ENCODE results near the gene PFKFB4.

PFKFB4 gene

DNA sequence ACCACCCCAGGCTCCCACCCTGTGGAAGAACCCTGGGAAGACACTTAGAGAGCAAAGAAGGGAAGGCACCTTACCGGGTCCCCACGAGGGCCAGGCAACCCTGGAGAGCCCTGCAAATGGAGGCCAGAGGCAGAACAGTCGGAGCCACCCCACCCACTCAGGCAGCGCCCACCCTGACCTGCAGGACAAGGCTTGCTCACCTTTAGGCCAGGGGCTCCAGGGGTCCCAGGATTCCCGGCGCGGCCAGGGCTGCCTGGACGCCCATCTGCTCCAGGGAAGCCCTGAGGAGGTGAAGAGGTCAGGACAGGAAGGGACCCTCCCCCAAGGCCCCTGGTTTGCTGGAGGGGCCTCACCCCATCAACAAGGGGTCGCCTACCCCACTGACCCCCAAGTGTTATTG is 28.2 kb upstream of the PFKFB4 start:
- no peaks in the 10 kb centered on the region for H3K27me3 ChIP-seq (ENCODE audit: control insufficient read depth, insufficient read depth, low read length)
- no peaks in the 10 kb centered on the region; the same call in 1 of the 2 replicates for H3K36me3 ChIP-seq (ENCODE audit: control insufficient read depth, insufficient read depth, low read length)
- no peaks in the 10 kb centered on the region for H3K9me3 ChIP-seq (ENCODE audit: control insufficient read depth, insufficient read depth, low read length)
- no peak overlapping the region for H3K27ac ChIP-seq (ENCODE audit: low read depth, low read length)
- no peak overlapping the region for H3K9ac ChIP-seq (ENCODE audit: low read depth, low read length)
- H3K4me1 ChIP-seq (ENCODE audit: control insufficient read depth, insufficient read depth, low read length) = no peaks in the 10 kb centered on the region
- no peak overlapping the region for H3K4me3 ChIP-seq (ENCODE audit: low read depth, low read length)

DNA sequence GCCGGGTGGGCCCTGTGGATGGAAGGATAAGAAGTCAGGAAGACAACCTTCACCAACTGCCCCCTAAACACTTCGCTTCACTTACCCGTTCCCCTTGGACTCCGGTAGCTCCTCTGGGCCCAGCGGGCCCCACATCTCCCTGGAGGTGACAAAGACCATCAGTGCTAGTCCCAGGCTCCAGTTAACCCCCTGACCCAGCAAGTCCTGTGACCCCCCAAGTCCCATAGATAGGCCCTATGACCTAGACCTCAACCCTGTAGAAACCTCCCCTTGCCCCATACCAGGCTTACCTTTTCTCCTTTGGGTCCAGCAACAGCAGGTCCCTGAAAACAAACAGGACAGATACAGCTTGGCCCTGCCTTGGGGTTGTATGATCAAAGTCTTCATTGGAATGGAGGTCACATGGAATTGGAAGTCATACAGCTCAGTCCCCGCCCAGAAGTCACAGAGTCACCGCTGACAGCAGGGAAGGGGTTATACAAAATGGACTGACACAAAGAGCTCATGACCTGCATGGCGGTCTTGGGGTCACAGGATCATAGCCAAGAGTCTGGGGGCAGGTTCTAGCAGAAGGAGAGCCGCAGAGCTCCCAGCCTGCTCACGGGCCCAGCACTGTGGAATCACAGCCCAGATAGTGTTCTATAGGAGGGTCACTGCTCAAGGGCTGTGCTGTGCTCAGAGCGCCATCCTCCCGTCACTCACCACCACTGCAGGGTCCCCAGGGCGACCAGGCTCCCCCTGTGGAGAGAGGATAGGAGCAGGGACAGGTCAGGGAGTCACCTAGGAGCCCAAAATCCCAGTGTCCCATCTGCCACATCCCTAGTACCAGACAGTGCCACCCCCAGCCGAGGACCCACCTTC is 25.2 kb upstream of the PFKFB4 start:
- Histone ChIP-seq H3K27me3 (ENCODE audit: control insufficient read depth, insufficient read depth, low read length) (no peaks in the 10 kb centered on the region), H3K9me3 (ENCODE audit: control insufficient read depth, insufficient read depth, low read length) (no peaks in the 10 kb centered on the region), H3K27ac (ENCODE audit: low read depth, low read length) (no peak overlapping the region), H3K36me3 (ENCODE audit: control insufficient read depth, insufficient read depth, low read length) (peaks cover 12% of the 10 kb centered on the region), H3K4me3 (ENCODE audit: low read depth, low read length) (no peak overlapping the region), H3K4me1 (ENCODE audit: control insufficient read depth, insufficient read depth, low read length) (no peaks in the 10 kb centered on the region), H3K9ac (ENCODE audit: low read depth, low read length) (no peak overlapping the region)

DNA sequence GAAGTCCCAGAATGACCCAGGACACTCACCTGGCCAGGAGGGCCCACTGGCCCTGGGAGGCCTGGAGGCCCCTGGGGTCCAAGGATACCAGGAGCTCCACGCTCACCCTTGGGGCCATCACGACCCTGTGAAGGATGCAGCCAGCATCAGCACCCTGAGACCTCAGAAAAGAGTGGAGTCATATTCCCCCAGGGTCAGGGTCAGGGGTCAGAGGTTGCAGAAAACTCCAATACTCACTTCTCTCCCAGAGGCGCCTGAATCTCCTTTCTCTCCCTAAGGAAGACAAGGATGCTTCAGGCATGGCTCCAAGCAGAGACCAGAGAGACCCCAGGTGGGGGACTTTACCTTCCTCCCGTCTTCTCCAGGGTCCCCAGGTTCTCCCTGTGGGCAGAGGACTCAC is 20.0 kb upstream of the PFKFB4 start:
- Histone ChIP-seq H3K27me3 (ENCODE audit: control insufficient read depth, insufficient read depth, low read length) (no peaks in the 10 kb centered on the region), H3K36me3 (ENCODE audit: control insufficient read depth, insufficient read depth, low read length) (peaks cover 12% of the 10 kb centered on the region; the same call in 1 of the 2 replicates), H3K9me3 (ENCODE audit: control insufficient read depth, insufficient read depth, low read length) (no peaks in the 10 kb centered on the region)

DNA sequence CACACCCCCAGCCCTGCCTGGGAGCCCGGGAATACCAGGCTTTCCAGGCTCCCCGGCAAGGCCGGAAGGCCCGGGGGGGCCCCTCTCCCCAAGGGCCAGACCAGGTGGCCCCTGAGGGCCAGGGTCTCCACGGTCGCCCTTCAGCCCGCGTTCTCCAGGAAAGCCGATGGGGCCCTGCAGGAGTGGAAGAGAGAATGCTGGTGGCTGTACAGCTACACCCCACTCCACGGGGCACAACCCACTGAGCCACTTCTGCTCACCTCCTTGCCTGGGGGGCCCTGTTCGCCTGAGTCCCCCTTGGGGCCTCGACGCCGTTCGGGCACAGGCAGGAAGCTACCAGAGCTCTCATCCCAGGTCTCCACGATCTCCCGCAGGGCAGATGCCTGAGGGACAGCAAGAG is 18.8 kb upstream of the PFKFB4 start:
- Histone ChIP-seq H3K4me1 (ENCODE audit: control insufficient read depth, insufficient read depth, low read length) (no peaks in the 10 kb centered on the region), H3K27me3 (ENCODE audit: control insufficient read depth, insufficient read depth, low read length) (no peaks in the 10 kb centered on the region), H3K9me3 (ENCODE audit: control insufficient read depth, insufficient read depth, low read length) (no peaks in the 10 kb centered on the region), H3K27ac (ENCODE audit: low read depth, low read length) (no peak overlapping the region), H3K4me3 (ENCODE audit: low read depth, low read length) (no peak overlapping the region), H3K9ac (ENCODE audit: low read depth, low read length) (no peak overlapping the region), H3K36me3 (ENCODE audit: control insufficient read depth, insufficient read depth, low read length) (peaks cover 12% of the 10 kb centered on the region; the same call in 1 of the 2 replicates)

More for the DNA sequence above, 20.0 kb upstream of the PFKFB4 start:
- Histone ChIP-seq H3K9ac (ENCODE audit: low read depth, low read length) (no peak overlapping the region), H3K4me3 (ENCODE audit: low read depth, low read length) (no peak overlapping the region), H3K27ac (ENCODE audit: low read depth, low read length) (no peak overlapping the region), H3K4me1 (ENCODE audit: control insufficient read depth, insufficient read depth, low read length) (no peaks in the 10 kb centered on the region)

DNA sequence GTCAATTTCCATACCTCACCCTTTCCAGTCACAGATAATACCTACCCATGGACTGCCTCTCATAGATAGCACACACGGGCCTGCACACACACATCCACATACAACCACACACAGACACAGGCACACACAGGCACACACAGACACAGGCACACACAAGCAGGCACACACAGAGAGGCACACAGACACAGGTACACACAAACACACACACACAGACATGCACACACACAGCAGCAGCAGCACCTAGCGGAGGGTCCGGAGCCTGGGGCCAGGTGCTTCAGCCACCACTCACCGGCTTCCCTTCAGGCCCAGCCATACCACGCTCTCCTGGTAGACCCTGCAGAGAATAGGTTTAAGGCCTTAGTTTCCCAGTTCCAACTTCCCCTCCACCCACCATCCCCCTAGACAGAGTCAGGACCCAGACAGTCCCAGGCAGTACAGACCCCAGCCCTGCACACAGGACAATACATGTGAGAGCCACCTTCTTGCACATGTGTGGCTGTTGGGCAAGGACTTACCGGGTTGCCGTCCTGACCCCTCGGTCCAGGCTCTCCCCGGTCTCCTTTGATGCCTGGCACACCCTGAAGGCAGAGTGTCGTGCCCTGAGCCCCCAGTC is 17.5 kb upstream of the PFKFB4 start:
- no peak overlapping the region for H3K27ac ChIP-seq (ENCODE audit: low read depth, low read length)
- H3K4me3 ChIP-seq (ENCODE audit: low read depth, low read length) = no peak overlapping the region
- no peaks in the 10 kb centered on the region for H3K4me1 ChIP-seq (ENCODE audit: control insufficient read depth, insufficient read depth, low read length)
- no peaks in the 10 kb centered on the region for H3K27me3 ChIP-seq (ENCODE audit: control insufficient read depth, insufficient read depth, low read length)
- peaks cover 8% of the 10 kb centered on the region; the same call in 1 of the 2 replicates for H3K36me3 ChIP-seq (ENCODE audit: control insufficient read depth, insufficient read depth, low read length)
- H3K9me3 ChIP-seq (ENCODE audit: control insufficient read depth, insufficient read depth, low read length) = no peaks in the 10 kb centered on the region
- H3K9ac ChIP-seq (ENCODE audit: low read depth, low read length) = no peak overlapping the region

DNA sequence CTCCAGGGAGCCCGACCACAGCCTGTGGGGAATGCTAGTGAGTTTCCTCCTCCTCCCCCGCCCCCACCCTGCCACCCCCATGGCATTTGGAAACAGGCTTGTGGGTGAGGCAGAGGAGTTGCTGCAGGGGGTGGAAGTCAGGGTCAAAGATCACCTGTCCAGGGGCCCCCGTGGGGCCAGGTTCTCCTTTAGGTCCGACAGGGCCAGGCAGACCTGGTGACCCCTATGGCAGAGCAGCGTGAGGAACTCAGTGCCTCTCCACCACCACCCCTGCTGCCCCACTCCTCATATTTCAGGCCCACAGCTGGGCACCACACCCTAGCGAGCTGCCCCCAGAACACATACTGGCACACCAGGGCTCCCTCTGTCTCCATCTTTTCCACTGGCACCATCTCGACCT is 15.9 kb upstream of the PFKFB4 start:
- Histone ChIP-seq H3K36me3 (ENCODE audit: control insufficient read depth, insufficient read depth, low read length) (peaks cover 6% of the 10 kb centered on the region; the same call in 1 of the 2 replicates), H3K9ac (ENCODE audit: low read depth, low read length) (no peak overlapping the region), H3K4me3 (ENCODE audit: low read depth, low read length) (no peak overlapping the region), H3K27ac (ENCODE audit: low read depth, low read length) (no peak overlapping the region), H3K9me3 (ENCODE audit: control insufficient read depth, insufficient read depth, low read length) (no peaks in the 10 kb centered on the region), H3K27me3 (ENCODE audit: control insufficient read depth, insufficient read depth, low read length) (no peaks in the 10 kb centered on the region), H3K4me1 (ENCODE audit: control insufficient read depth, insufficient read depth, low read length) (no peaks in the 10 kb centered on the region)

DNA sequence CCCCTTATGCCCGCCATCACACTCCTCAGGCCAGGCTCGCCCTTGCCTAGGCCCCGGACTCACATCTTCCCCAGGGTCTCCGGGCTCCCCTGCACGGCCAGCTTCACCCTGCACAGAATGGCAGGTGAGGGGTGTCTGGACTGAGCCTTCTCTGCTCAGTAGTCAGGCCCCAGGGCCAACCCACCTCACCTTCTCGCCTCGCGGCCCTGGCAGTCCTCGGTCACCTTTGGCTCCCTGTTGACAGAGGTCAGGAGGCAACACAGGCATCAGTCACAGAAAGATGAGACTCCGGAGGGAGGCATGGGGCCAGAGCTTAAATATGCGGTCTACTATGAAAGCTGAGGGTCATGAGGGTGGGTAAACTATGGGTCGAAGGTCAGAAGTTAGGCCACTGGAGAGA is 15.3 kb upstream of the PFKFB4 start:
- Histone ChIP-seq H3K36me3 (ENCODE audit: control insufficient read depth, insufficient read depth, low read length) (peaks cover under 1% of the 10 kb centered on the region; the same call in 1 of the 2 replicates), H3K9me3 (ENCODE audit: control insufficient read depth, insufficient read depth, low read length) (no peaks in the 10 kb centered on the region), H3K4me1 (ENCODE audit: control insufficient read depth, insufficient read depth, low read length) (no peaks in the 10 kb centered on the region), H3K9ac (ENCODE audit: low read depth, low read length) (no peak overlapping the region), H3K4me3 (ENCODE audit: low read depth, low read length) (no peak overlapping the region), H3K27ac (ENCODE audit: low read depth, low read length) (no peak overlapping the region), H3K27me3 (ENCODE audit: control insufficient read depth, insufficient read depth, low read length) (no peaks in the 10 kb centered on the region)

DNA sequence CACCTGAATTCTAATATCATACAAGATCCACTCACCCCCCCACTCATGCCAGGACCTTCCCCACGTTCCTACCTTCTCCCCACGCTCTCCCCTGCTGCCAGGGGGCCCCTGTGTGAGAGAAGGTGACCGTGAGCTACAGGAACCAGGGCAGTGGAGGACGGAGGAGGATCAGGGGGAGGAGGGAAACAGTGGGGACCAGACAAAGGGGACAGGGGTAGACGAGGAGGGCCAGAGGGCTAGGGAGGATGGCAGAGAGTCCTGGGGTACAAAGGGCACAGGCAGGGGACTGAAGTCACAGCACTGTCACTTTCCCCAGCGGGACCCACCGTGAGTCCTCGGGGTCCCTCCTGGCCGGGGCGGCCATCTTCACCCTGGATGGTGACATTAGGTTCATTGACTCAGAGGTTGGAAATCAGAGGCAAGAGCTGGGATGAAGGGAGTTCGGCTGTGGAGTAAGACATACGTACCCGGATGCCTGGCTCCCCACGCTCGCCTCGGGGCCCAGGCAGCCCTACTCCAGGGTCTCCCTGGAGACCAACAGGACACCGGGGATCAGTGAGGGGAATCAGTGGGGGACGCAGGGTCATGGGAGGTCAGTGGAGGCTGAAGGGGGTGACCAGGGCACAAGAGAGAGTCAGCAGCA is 13.3 kb upstream of the PFKFB4 start:
- Histone ChIP-seq H3K9me3 (ENCODE audit: control insufficient read depth, insufficient read depth, low read length) (no peaks in the 10 kb centered on the region), H3K36me3 (ENCODE audit: control insufficient read depth, insufficient read depth, low read length) (0 out of 2 replicates have a peak, but pooled peaks cover 4% of the 10 kb centered on the region), H3K27me3 (ENCODE audit: control insufficient read depth, insufficient read depth, low read length) (no peaks in the 10 kb centered on the region), H3K9ac (ENCODE audit: low read depth, low read length) (no peak overlapping the region), H3K4me3 (ENCODE audit: low read depth, low read length) (no peak overlapping the region), H3K27ac (ENCODE audit: low read depth, low read length) (no peak overlapping the region), H3K4me1 (ENCODE audit: control insufficient read depth, insufficient read depth, low read length) (no peaks in the 10 kb centered on the region)

DNA sequence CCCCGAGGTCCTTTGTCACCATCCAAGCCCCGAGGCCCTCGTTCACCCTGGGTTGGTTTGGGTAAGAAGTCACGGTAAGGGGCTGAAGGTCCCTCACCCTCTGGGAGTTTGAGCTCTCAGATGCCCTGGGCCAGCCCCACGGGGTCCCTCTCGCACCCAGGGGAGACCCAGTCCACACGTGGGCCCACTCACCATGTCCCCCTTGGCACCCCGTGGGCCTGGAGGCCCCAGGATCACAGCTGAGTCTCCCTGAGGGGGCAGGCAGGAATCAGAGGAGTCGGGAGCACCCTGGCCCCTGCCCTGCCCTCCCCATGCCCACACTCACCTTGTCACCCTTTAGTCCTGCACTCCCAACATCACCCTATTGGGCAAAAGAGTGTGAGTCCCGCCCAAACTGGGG is 12.8 kb upstream of the PFKFB4 start:
- H3K4me3 ChIP-seq (ENCODE audit: low read depth, low read length) = no peak overlapping the region
- H3K9ac ChIP-seq (ENCODE audit: low read depth, low read length) = no peak overlapping the region
- no peaks in the 10 kb centered on the region for H3K27me3 ChIP-seq (ENCODE audit: control insufficient read depth, insufficient read depth, low read length)
- no peaks in the 10 kb centered on the region for H3K9me3 ChIP-seq (ENCODE audit: control insufficient read depth, insufficient read depth, low read length)
- no peak overlapping the region for H3K27ac ChIP-seq (ENCODE audit: low read depth, low read length)
- no peaks in the 10 kb centered on the region for H3K4me1 ChIP-seq (ENCODE audit: control insufficient read depth, insufficient read depth, low read length)
- 0 out of 2 replicates have a peak, but pooled peaks cover 4% of the 10 kb centered on the region for H3K36me3 ChIP-seq (ENCODE audit: control insufficient read depth, insufficient read depth, low read length)

DNA sequence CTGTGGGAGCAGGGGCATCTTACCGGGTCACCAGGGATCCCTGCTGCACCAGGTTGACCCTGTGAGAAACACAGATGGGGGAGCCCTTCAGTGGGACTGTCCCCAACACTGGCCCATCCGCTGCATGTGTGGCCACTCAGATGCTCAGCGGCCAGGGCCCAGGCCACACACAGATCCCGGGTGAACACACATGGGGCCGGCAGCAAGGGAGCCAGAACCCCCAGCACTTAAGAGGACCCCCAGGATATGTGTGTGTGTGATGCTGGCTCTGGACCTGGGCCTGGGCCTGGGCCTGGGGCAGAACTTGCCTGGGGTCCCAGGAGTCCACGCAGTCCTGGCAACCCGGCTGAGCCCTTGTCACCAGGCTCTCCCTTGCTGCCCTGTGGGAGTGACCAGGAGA is 11.9 kb upstream of the PFKFB4 start:
- no peak overlapping the region for H3K27ac ChIP-seq (ENCODE audit: low read depth, low read length)
- H3K36me3 ChIP-seq (ENCODE audit: control insufficient read depth, insufficient read depth, low read length) = 0 out of 2 replicates have a peak, but pooled peaks cover 4% of the 10 kb centered on the region
- H3K9me3 ChIP-seq (ENCODE audit: control insufficient read depth, insufficient read depth, low read length) = no peaks in the 10 kb centered on the region

DNA sequence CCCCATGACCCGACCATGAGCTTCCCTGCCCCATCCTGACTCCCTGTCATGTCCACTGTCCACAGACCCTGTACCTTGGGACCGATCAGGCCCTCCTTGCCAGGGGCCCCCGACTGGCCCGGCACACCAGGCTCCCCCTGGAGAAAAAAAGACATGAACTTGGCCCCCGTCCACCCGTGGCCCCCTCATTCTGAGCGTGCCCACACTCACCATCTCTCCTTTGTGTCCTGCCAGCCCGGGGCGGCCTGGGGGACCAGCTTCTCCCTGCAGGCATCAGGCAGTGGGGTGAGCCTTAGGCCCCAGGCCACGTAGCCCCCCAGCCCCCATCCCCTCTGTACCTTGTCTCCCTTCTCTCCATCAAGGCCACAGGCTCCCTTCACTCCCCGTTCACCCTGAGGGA is 10.9 kb upstream of the PFKFB4 start:
- H3K4me3 ChIP-seq (ENCODE audit: low read depth, low read length) = no peak overlapping the region
- peaks cover 10% of the 10 kb centered on the region for H3K4me1 ChIP-seq (ENCODE audit: control insufficient read depth, insufficient read depth, low read length)
- no peak overlapping the region for H3K27ac ChIP-seq (ENCODE audit: low read depth, low read length)
- no peaks in the 10 kb centered on the region for H3K9me3 ChIP-seq (ENCODE audit: control insufficient read depth, insufficient read depth, low read length)
- H3K36me3 ChIP-seq (ENCODE audit: control insufficient read depth, insufficient read depth, low read length) = 0 out of 2 replicates have a peak, but pooled peaks cover 4% of the 10 kb centered on the region
- no peak overlapping the region for H3K9ac ChIP-seq (ENCODE audit: low read depth, low read length)
- no peaks in the 10 kb centered on the region for H3K27me3 ChIP-seq (ENCODE audit: control insufficient read depth, insufficient read depth, low read length)

More for the DNA sequence above, 11.9 kb upstream of the PFKFB4 start:
- Histone ChIP-seq H3K4me3 (ENCODE audit: low read depth, low read length) (no peak overlapping the region), H3K4me1 (ENCODE audit: control insufficient read depth, insufficient read depth, low read length) (peaks cover 3% of the 10 kb centered on the region), H3K27me3 (ENCODE audit: control insufficient read depth, insufficient read depth, low read length) (no peaks in the 10 kb centered on the region), H3K9ac (ENCODE audit: low read depth, low read length) (no peak overlapping the region)

Data from HUES48 (cell line).